Activated T-helper 1 cell treated with anti-CD3 and anti-CD28 coated beads, Interleukin-12 subunit alpha, Interleukin-12 subunit beta, Interleukin-2, Interleukin-4 antibody, amounts not matched to agents 30 ng/mL and 10 ng/mL and 1 ng/mL, durations not matched to agents 14 hours and 24 hours and 36 hours (primary cell): ENCODE results near the gene SLC2A14. TPM values are rescaled to one million over a fixed set of nuclear protein-coding genes. Genes with fewer than 3 reads are reported as not detected.
A peak's percentile ranks its signal among the peaks of the same experiment; 100 is the strongest.
"Not testable (repeated sequence)": the region's sequence is repeated elsewhere in the genome, so short reads cannot be mapped to it uniquely, and the experiment has no call there.

Source experiments
- DNase-seq: peaks from one replicate; pipeline ENCODE4 v3.0.0; 2021; ENCODE audit warnings: low spot score
- H3K27ac Mint-ChIP-seq: one replicate; pipeline ENCODE4 v1.8.0; 2021; ENCODE audit warnings: mild to moderate bottlenecking, mixed read lengths
- H3K27me3 Mint-ChIP-seq: one replicate; pipeline ENCODE4 v1.8.0; 2022; ENCODE audit warnings: mild to moderate bottlenecking, moderate library complexity, mixed read lengths; ENCODE audit not compliant: insufficient read depth
- H3K36me3 Mint-ChIP-seq: one replicate; pipeline ENCODE4 v1.8.0; 2021; ENCODE audit warnings: low read depth, mixed read lengths
- H3K4me1 Mint-ChIP-seq: one replicate; pipeline ENCODE4 v1.8.0; 2021; ENCODE audit warnings: low read depth, mixed read lengths
- H3K4me3 Mint-ChIP-seq: one replicate; pipeline ENCODE4 v1.8.0; 2021; ENCODE audit warnings: mild to moderate bottlenecking, moderate library complexity, mixed read lengths
- H3K9me3 Mint-ChIP-seq: one replicate; pipeline ENCODE4 v1.8.0; 2021; ENCODE audit warnings: mixed read lengths
- intact Hi-C: fragments of 100-400 bp; cut with micrococcal nuclease; formaldehyde crosslinking; loops from one replicate; pipeline ENCODE4 v1.15.1; 2024
- total RNA-seq: library from RNA; stranded (reverse); gene quantifications from 2 replicates; pipeline ENCODE4 v1.2.3, GENCODE V29; 2022

The SLC2A14 gene
- 0.10 TPM in 1 of 2 replicates, not detected in the other for total RNA-seq

GRCh38 chr12:7872566-7873319 lies at the start of gene SLC2A14:
Gene SLC2A14, minus strand, starts transcription at chr12:7872915. Its CDS starts 3,035 bp downstream, at chr12:7869880.
- peaks cover 2% of the 10 kb centered on the region for H3K36me3 Mint-ChIP-seq
- no peak within 1 kb of the TSS for H3K4me3 Mint-ChIP-seq
- H3K9me3 Mint-ChIP-seq = no peaks in the 10 kb centered on the region
- no peak within 1 kb of the TSS for H3K27ac Mint-ChIP-seq
- no peaks in the 10 kb centered on the region for H3K4me1 Mint-ChIP-seq
- intact Hi-C loops = no loop called here
- peaks cover 47% of the 10 kb centered on the region for H3K27me3 Mint-ChIP-seq
- DNase-seq = no peak

- intact Hi-C loops, H3K4me3 Mint-ChIP-seq, H3K27ac Mint-ChIP-seq, H3K27me3 Mint-ChIP-seq, DNase-seq, H3K9me3 Mint-ChIP-seq: not testable (repeated sequence)
- peaks cover 51% of the 10 kb centered on the region for H3K36me3 Mint-ChIP-seq
- peaks cover 37% of the 10 kb centered on the region for H3K4me1 Mint-ChIP-seq
These were observed 48.5 kb upstream of the SLC2A14 start for GRCh38 chr12:7921181-7921580.

GRCh38 chr12:7918268-7918590 lies 45.5 kb upstream of the SLC2A14 start:
- H3K27me3 Mint-ChIP-seq, intact Hi-C loops, DNase-seq, H3K9me3 Mint-ChIP-seq, H3K4me3 Mint-ChIP-seq: not testable (repeated sequence)
- peaks cover 34% of the 10 kb centered on the region for H3K36me3 Mint-ChIP-seq
- H3K27ac Mint-ChIP-seq = peak overlapping the region; percentile 29
- H3K4me1 Mint-ChIP-seq = peaks cover 24% of the 10 kb centered on the region

GRCh38 chr12:7917392-7918267 lies 44.9 kb upstream of the SLC2A14 start:
- intact Hi-C loops = no loop called here
- no peak for DNase-seq
- H3K4me1 Mint-ChIP-seq = peaks cover 22% of the 10 kb centered on the region
- H3K4me3 Mint-ChIP-seq = peak overlapping the region; percentile 12
- H3K9me3 Mint-ChIP-seq = no peaks in the 10 kb centered on the region
- H3K27ac Mint-ChIP-seq = peak overlapping the region; percentile 26
- peaks cover 32% of the 10 kb centered on the region for H3K36me3 Mint-ChIP-seq
- H3K27me3 Mint-ChIP-seq = no peaks in the 10 kb centered on the region

- no peaks in the 10 kb centered on the region for H3K9me3 Mint-ChIP-seq
- DNase-seq = no peak
- no peaks in the 10 kb centered on the region for H3K27me3 Mint-ChIP-seq
- H3K4me3 Mint-ChIP-seq = no peak overlapping the region
- H3K27ac Mint-ChIP-seq = no peak overlapping the region
- H3K4me1 Mint-ChIP-seq = peaks cover 19% of the 10 kb centered on the region
- intact Hi-C loops = no loop called here
- H3K36me3 Mint-ChIP-seq = peaks cover 29% of the 10 kb centered on the region
These were observed 44.2 kb upstream of the SLC2A14 start for GRCh38 chr12:7916936-7917335.

GRCh38 chr12:7915661-7916403 lies 43.1 kb upstream of the SLC2A14 start:
- intact Hi-C loops = no loop called here
- Mint-ChIP-seq H3K27ac (no peak overlapping the region), H3K27me3 (no peaks in the 10 kb centered on the region), H3K4me1 (peaks cover 9% of the 10 kb centered on the region), H3K4me3 (no peak overlapping the region), H3K9me3 (no peaks in the 10 kb centered on the region), H3K36me3 (peaks cover 23% of the 10 kb centered on the region)
- DNase-seq = no peak

GRCh38 chr12:7910106-7910505 lies 37.4 kb upstream of the SLC2A14 start:
- H3K4me3 Mint-ChIP-seq, intact Hi-C loops, H3K36me3 Mint-ChIP-seq, H3K27me3 Mint-ChIP-seq, H3K9me3 Mint-ChIP-seq, H3K27ac Mint-ChIP-seq, DNase-seq, H3K4me1 Mint-ChIP-seq: not testable (repeated sequence)

GRCh38 chr12:7907009-7907408 lies 34.3 kb upstream of the SLC2A14 start:
- no peak for DNase-seq
- intact Hi-C loops = no loop called here
- H3K27me3 Mint-ChIP-seq = peaks cover 11% of the 10 kb centered on the region
- no peak overlapping the region for H3K4me3 Mint-ChIP-seq
- no peaks in the 10 kb centered on the region for H3K9me3 Mint-ChIP-seq
- H3K27ac Mint-ChIP-seq = no peak overlapping the region
- no peaks in the 10 kb centered on the region for H3K36me3 Mint-ChIP-seq
- no peaks in the 10 kb centered on the region for H3K4me1 Mint-ChIP-seq

- DNase-seq, H3K36me3 Mint-ChIP-seq, H3K27ac Mint-ChIP-seq, H3K4me1 Mint-ChIP-seq, H3K4me3 Mint-ChIP-seq, intact Hi-C loops, H3K9me3 Mint-ChIP-seq: not testable (repeated sequence)
- peaks cover 11% of the 10 kb centered on the region for H3K27me3 Mint-ChIP-seq
These were observed 33.6 kb upstream of the SLC2A14 start for GRCh38 chr12:7906303-7906702.

GRCh38 chr12:7905600-7906125 lies 32.9 kb upstream of the SLC2A14 start:
- H3K27me3 Mint-ChIP-seq = peaks cover 11% of the 10 kb centered on the region
- intact Hi-C loops = not testable (repeated sequence)

GRCh38 chr12:7905071-7905470 lies 32.4 kb upstream of the SLC2A14 start:
- peaks cover 9% of the 10 kb centered on the region for H3K27me3 Mint-ChIP-seq
- no peak overlapping the region for H3K4me3 Mint-ChIP-seq
- H3K9me3 Mint-ChIP-seq = no peaks in the 10 kb centered on the region
- intact Hi-C loops = no loop called here
- no peaks in the 10 kb centered on the region for H3K4me1 Mint-ChIP-seq
- H3K36me3 Mint-ChIP-seq = no peaks in the 10 kb centered on the region
- DNase-seq = no peak
- H3K27ac Mint-ChIP-seq = no peak overlapping the region

More at GRCh38 chr12:7905600-7906125, 32.9 kb upstream of the SLC2A14 start:
- not testable (repeated sequence) for H3K4me1 Mint-ChIP-seq, H3K9me3 Mint-ChIP-seq, DNase-seq, H3K27ac Mint-ChIP-seq, H3K36me3 Mint-ChIP-seq, H3K4me3 Mint-ChIP-seq

- DNase-seq, H3K27me3 Mint-ChIP-seq, H3K4me3 Mint-ChIP-seq, H3K27ac Mint-ChIP-seq, H3K36me3 Mint-ChIP-seq, intact Hi-C loops, H3K4me1 Mint-ChIP-seq, H3K9me3 Mint-ChIP-seq: not testable (repeated sequence)
These were observed 29.7 kb upstream of the SLC2A14 start for GRCh38 chr12:7902416-7902815.
